ENCODE data around the gene SEMA4G. TPM values are rescaled to one million over a fixed set of nuclear protein-coding genes. Genes with fewer than 3 reads are reported as not detected.

SEMA4G gene
- total RNA-seq, 1 donor from 2014 or later = 2.1 TPM

DNA sequence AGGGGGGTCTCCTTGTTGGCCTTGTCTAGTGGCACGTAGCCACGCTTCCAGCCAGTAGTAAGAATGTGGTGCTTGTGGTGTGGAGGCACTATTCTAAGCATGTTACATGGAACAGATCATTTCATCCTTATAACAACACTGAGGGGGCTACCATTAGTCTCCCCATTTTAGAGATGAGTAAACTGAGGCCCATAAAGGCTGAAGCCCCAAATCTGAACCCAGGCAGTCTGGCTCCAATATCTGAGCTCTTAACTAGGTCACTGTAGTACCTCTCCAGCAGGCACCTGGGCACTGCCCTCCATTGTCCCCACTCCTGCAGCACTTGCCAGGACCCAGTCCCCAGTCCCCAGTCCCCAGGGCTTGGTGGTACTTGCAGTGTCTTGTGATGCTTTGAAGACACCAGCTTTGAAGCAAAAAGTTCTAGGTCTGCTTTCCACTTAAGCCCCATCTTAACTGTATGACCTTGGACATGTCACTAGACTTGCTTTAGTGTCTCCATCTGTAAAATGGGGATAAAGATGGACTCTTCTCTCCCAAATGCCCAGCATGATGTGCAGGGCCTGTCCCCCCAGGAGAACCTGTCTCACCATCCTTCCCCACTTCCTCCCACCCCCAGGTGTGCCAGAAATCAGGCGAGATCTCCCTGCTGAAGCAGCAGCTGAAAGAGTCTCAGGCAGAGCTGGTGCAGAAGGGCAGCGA is 36.7 kb downstream of the SEMA4G start:
- H3K4me3 ChIP-seq = no peak overlapping the region
- TF ChIP-seq, protein P1, sequence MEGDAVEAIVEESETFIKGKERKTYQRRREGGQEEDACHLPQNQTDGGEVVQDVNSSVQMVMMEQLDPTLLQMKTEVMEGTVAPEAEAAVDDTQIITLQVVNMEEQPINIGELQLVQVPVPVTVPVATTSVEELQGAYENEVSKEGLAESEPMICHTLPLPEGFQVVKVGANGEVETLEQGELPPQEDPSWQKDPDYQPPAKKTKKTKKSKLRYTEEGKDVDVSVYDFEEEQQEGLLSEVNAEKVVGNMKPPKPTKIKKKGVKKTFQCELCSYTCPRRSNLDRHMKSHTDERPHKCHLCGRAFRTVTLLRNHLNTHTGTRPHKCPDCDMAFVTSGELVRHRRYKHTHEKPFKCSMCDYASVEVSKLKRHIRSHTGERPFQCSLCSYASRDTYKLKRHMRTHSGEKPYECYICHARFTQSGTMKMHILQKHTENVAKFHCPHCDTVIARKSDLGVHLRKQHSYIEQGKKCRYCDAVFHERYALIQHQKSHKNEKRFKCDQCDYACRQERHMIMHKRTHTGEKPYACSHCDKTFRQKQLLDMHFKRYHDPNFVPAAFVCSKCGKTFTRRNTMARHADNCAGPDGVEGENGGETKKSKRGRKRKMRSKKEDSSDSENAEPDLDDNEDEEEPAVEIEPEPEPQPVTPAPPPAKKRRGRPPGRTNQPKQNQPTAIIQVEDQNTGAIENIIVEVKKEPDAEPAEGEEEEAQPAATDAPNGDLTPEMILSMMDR (IDR thresholded peaks at IDR 0.05) = no peak
- no peak overlapping the region for H3K27ac ChIP-seq
- no peaks in the 10 kb centered on the region for H3K27me3 ChIP-seq
- intact Hi-C loops (cut with DNase I) = loop anchor here (10.0 kb wide), 1 partner anchor 1639 kb away; the partner anchor contains the start of gene TRIM8
- peaks cover 50 to 52% of the 10 kb centered on the region in 2 donors for H3K36me3 ChIP-seq
- H3K9me3 ChIP-seq = no peaks in the 10 kb centered on the region
- DNase-seq (ENCODE audit: low spot score in 2 of 2) = no peak
- H3K4me1 ChIP-seq = peaks cover 14 to 16% of the 10 kb centered on the region in 2 donors

DNA sequence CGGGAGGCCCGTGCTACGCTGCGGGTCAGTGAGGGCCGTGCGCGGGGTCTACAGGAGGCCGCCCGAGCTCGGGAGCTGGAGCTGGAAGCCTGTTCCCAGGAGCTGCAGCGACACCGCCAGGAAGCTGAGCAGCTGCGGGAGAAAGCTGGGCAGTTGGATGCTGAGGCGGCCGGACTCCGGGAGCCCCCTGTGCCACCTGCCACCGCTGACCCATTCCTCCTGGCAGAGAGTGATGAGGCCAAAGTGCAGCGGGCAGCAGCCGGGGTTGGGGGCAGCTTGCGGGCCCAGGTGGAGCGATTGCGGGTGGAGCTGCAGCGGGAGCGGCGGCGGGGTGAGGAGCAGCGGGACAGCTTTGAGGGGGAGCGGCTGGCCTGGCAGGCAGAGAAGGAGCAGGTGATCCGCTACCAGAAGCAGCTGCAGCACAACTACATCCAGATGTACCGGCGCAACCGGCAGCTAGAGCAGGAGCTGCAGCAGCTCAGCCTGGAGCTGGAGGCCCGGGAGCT is 37.3 kb downstream of the SEMA4G start:
- TF ChIP-seq, protein P1 (IDR thresholded peaks at IDR 0.05) = no peak
- no peak overlapping the region for H3K4me3 ChIP-seq
- H3K27ac ChIP-seq = no peak overlapping the region
- H3K36me3 ChIP-seq = peaks cover 50 to 52% of the 10 kb centered on the region in 2 donors
- peaks cover 11 to 14% of the 10 kb centered on the region in 2 donors for H3K4me1 ChIP-seq
- no peaks in the 10 kb centered on the region for H3K27me3 ChIP-seq
- no peak for DNase-seq (ENCODE audit: low spot score in 2 of 2)
- intact Hi-C loops (cut with DNase I) = loop anchor here (10.0 kb wide), 1 partner anchor 1638 kb away; the partner anchor contains the start of gene TRIM8
- no peaks in the 10 kb centered on the region for H3K9me3 ChIP-seq

DNA sequence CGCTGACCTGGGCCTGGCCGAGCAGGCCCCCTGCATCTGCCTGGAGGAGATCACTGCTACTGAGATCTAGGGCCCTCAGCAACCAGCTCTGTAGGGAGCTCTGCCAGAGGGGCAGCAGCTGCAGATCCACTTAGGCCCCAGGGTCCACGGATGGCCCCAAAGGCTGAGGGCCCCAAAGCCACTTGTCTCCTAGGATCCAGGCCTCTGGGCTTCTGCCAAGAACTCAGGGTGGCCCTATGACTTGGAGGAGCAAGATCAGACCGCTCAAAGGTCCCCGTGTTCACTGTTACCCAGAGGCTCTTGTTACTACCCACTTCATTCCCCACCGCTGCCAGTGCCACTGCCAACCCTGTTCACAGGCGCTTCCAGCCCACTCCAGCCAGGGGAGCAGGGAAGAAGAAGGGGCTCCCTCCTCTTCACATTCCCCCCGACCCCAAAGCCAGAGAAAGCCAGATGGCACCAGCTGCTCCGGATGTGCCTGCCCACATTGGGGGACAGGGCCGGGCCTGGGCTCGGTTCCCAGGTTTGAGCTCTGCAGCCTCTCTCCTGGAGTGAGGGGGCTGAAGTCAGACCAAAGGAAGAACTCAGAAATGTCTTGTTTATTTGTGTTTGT is 37.9 kb downstream of the SEMA4G start:
- H3K27me3 ChIP-seq = no peaks in the 10 kb centered on the region
- peaks cover 5 to 9% of the 10 kb centered on the region in 2 donors for H3K4me1 ChIP-seq
- peaks cover 50 to 52% of the 10 kb centered on the region in 2 donors for H3K36me3 ChIP-seq
- intact Hi-C loops (cut with DNase I) = loop anchor here (10.0 kb wide), 1 partner anchor 1638 kb away; the partner anchor contains the start of gene TRIM8
- H3K27ac ChIP-seq = peak overlapping the region; percentile 39 to 53
- H3K4me3 ChIP-seq = no peak overlapping the region
- DNase-seq (ENCODE audit: low spot score in 2 of 2) = no peak
- H3K9me3 ChIP-seq = no peaks in the 10 kb centered on the region
- TF ChIP-seq, protein P1 (IDR thresholded peaks at IDR 0.05) = no peak

DNA sequence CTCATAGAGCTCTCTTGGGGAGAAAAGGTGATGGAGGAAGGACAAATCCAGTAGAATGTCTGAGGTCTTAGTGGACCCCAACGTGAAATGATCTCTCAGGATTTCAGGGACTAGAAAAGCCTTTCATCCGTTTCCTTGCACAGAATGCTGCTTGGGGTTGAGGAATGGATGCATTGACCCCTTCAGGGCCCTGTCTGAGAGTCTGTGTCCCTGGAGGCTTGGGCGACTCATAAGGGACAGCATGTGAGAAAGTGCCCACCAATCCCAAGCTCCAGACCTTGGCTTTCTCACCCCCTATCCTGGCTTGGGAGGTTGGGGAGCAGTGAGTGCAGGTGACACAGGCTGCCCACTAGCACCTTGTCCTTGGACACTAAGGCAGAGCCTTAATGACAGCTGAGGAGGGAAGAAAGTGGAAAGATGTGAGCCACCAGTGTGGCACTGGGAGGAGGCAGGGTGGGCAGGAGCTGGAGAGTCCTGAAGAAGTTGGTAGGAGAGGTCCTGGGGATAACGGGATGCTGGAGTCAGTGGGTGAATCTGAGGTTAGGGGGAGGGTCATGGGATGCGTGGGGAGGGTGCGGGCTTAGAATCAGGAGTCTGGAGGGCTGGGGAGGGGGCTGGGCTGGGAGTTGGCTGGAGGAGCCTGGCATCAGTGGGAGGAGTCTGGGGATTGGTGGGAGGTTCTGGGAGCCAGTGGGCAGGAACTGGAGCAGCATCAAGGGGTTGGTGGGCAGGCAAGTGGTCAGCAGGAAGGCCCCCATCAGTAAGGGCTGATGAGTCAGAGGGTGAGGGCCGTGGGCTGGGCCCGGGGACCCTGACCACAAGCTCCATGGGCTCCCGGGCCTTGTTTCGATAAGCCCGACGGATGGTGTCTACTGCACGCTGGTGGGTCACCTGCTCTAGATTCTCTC is 38.9 kb downstream of the SEMA4G start:
- H3K27ac ChIP-seq = peak overlapping the region; percentile 41 to 45
- peaks cover 42 to 44% of the 10 kb centered on the region in 2 donors for H3K36me3 ChIP-seq
- TF ChIP-seq, protein P1 (IDR thresholded peaks at IDR 0.05) = no peak
- peak in 1 of 2 donors; percentile 61 for DNase-seq (ENCODE audit: low spot score in 2 of 2)
- peaks cover 8% of the 10 kb centered on the region in 2 donors for H3K4me1 ChIP-seq
- intact Hi-C loops (cut with DNase I) = loop anchor here (10.0 kb wide), 1 partner anchor 1637 kb away; the partner anchor contains the start of gene TRIM8
- H3K9me3 ChIP-seq = no peaks in the 10 kb centered on the region
- H3K27me3 ChIP-seq = no peaks in the 10 kb centered on the region
- no peak overlapping the region for H3K4me3 ChIP-seq

DNA sequence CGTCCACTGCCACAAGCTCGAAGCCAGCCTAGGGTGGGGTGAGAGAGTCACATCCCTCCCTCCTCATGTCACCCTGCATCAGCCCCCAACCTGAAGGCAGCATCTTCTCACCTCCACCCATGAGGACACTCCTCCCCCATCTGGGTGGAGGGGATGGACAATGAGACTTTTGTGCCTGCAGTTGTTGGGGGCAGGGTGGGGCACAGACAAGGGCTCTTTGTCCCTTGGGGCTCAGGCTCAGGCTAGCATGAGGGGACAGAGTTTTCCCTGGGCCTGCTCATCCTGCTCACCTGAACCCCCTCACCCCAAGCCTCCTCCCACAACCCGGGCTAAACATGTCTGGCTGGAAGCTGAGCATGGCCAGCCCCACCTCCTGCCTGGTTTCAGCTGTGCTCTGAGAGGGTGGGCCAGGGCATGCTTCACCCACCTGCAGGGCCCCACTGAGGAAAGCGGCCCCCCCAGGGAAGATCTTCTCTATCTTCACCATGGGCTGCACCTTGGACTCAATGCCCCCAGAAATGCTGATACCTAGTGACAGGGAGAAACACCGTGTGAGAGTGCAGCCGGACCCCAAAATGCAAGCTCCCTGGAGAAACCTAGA is 39.6 kb downstream of the SEMA4G start:
- Histone ChIP-seq H3K27me3 (no peaks in the 10 kb centered on the region), H3K9me3 (no peaks in the 10 kb centered on the region), H3K27ac (peak overlapping the region; percentile 41 to 45), H3K36me3 (peaks cover 35 to 36% of the 10 kb centered on the region in 2 donors), H3K4me1 (peaks cover 9 to 12% of the 10 kb centered on the region in 2 donors), H3K4me3 (no peak overlapping the region)
- DNase-seq (ENCODE audit: low spot score in 2 of 2) = peak in 1 of 2 donors; percentile 54
- TF ChIP-seq, protein P1 (IDR thresholded peaks at IDR 0.05) = no peak
- intact Hi-C loops (cut with DNase I) = loop anchor here (10.0 kb wide), 1 partner anchor 1636 kb away; the partner anchor contains the start of gene TRIM8

Measured in ascending aorta (tissue), 2 donors.